CD14-positive monocyte (primary cell): ENCODE results near the gene ART1. TPM values are rescaled to one million over a fixed set of nuclear protein-coding genes. Genes with fewer than 3 reads are reported as not detected.
"Not testable (repeated sequence)": the region's sequence is repeated elsewhere in the genome, so short reads cannot be mapped to it uniquely, and the experiment has no call there.

Experiments used
- DNase-seq, 3 donors: peaks; one replicate each; pipeline ENCODE4 v3.0.0-alpha.2; 2011 to 2022
- H2AFZ ChIP-seq: 2 replicates; pipeline ENCODE4 v1.6.0; 2012; ENCODE audit warnings: mild to moderate bottlenecking, low read depth, low read length, inconsistent platforms; ENCODE audit not compliant: insufficient read depth, poor library complexity, severe bottlenecking
- H3K27ac ChIP-seq, 2 donors: 1 replicate in 1 of 2; 2 replicates in 1 of 2; pipeline ENCODE4 v1.5.1; 2012 to 2013; ENCODE audit warnings: low read length in 2 of 2, control low read depth in 1 of 2, inconsistent platforms in 1 of 2, low read depth in 1 of 2, mild to moderate bottlenecking in 1 of 2
- H3K27me3 ChIP-seq, 2 donors: one replicate each; pipeline versions ENCODE4 v1.6.0 to v1.6.1; 2011 to 2013; ENCODE audit warnings: low read length in 2 of 2; ENCODE audit not compliant: control insufficient read depth in 2 of 2, insufficient read depth in 2 of 2
- H3K36me3 ChIP-seq, 2 donors: replicated peaks in 1 of 2; 1 replicate in 1 of 2; 2 replicates in 1 of 2; pipeline versions ENCODE4 v1.5.1 to v1.6.1; 2012 to 2013; ENCODE audit warnings: low read length in 2 of 2, control low read depth in 1 of 2, inconsistent platforms in 1 of 2, mild to moderate bottlenecking in 1 of 2; ENCODE audit not compliant: insufficient read depth in 2 of 2, control insufficient read depth in 1 of 2
- H3K4me1 ChIP-seq, 2 donors: 1 replicate in 1 of 2; 2 replicates in 1 of 2; pipeline versions ENCODE4 v1.5.1 to v1.6.1; 2012 to 2013; ENCODE audit warnings: low read length in 2 of 2, control low read depth in 1 of 2, inconsistent platforms in 1 of 2, mild to moderate bottlenecking in 1 of 2, moderate library complexity in 1 of 2; ENCODE audit not compliant: insufficient read depth in 2 of 2, control insufficient read depth in 1 of 2
- H3K4me2 ChIP-seq: replicated peaks from 2 replicates; pipeline ENCODE3; 2012; ENCODE audit warnings: low read length, moderate library complexity, mild to moderate bottlenecking; ENCODE audit not compliant: poor library complexity, severe bottlenecking; ENCODE audit errors: extremely low read depth
- H3K4me3 ChIP-seq, 3 experiments: fragments of 200-600 bp in 1 of 3; sonication (generic) in 1 of 3; replicated peaks in 1 of 3; 1 replicate in 2 of 3; 2 replicates in 1 of 3; pipeline ENCODE4 v1.5.1; 2011 to 2013; ENCODE audit warnings: low read length in 3 of 3, mild to moderate bottlenecking in 3 of 3, control low read depth in 2 of 3, low read depth in 2 of 3, inconsistent platforms in 1 of 3, moderate library complexity in 1 of 3
- H3K79me2 ChIP-seq: 2 replicates; pipeline ENCODE4 v1.6.0; 2012; ENCODE audit warnings: mild to moderate bottlenecking, control low read depth, inconsistent platforms, low read length, moderate library complexity; ENCODE audit not compliant: insufficient read depth
- H3K9ac ChIP-seq: 2 replicates; pipeline ENCODE4 v1.6.0; 2017; ENCODE audit warnings: low read length, mild to moderate bottlenecking; ENCODE audit not compliant: insufficient read depth, poor library complexity, severe bottlenecking
- H3K9me3 ChIP-seq, 2 donors: replicated peaks in 1 of 2; 1 replicate in 1 of 2; 2 replicates in 1 of 2; pipeline versions ENCODE4 v1.5.1 to v1.6.1; 2012 to 2013; ENCODE audit warnings: low read length in 2 of 2, control low read depth in 1 of 2; ENCODE audit not compliant: control insufficient read depth in 1 of 2, insufficient read depth in 1 of 2
- H4K20me1 ChIP-seq: 2 replicates; pipeline ENCODE4 v1.6.0; 2012; ENCODE audit warnings: mild to moderate bottlenecking, low read length, control low read depth, moderate library complexity; ENCODE audit not compliant: insufficient read depth
- H3K27ac Mint-ChIP-seq, 7 donors: one replicate each; pipeline ENCODE4 v1.8.0; 2020; ENCODE audit warnings: mild to moderate bottlenecking in 7 of 7, mixed read lengths in 7 of 7, moderate library complexity in 6 of 7, inconsistent platforms in 2 of 7
- H3K27me3 Mint-ChIP-seq, 3 donors: one replicate each; pipeline ENCODE4 v1.8.0; 2021 to 2022; ENCODE audit warnings: low read depth in 3 of 3, mild to moderate bottlenecking in 3 of 3, mixed read lengths in 3 of 3, moderate library complexity in 3 of 3, inconsistent platforms in 1 of 3
- H3K36me3 Mint-ChIP-seq, 2 donors: one replicate each; pipeline ENCODE4 v1.8.0; 2020; ENCODE audit warnings: mixed read lengths in 2 of 2, inconsistent platforms in 1 of 2, mild to moderate bottlenecking in 1 of 2
- H3K4me1 Mint-ChIP-seq: one replicate; pipeline ENCODE4 v1.8.0; 2020; ENCODE audit warnings: mild to moderate bottlenecking, mixed read lengths
- H3K4me3 Mint-ChIP-seq, 2 donors: one replicate each; pipeline ENCODE4 v1.8.0; 2020; ENCODE audit warnings: mild to moderate bottlenecking in 2 of 2, mixed read lengths in 2 of 2, moderate library complexity in 1 of 2
- H3K9me3 Mint-ChIP-seq, 7 donors: one replicate each; pipeline ENCODE4 v1.8.0; 2020 to 2022; ENCODE audit warnings: mixed read lengths in 7 of 7, mild to moderate bottlenecking in 6 of 7, moderate library complexity in 6 of 7, inconsistent platforms in 2 of 7
- CTCF ChIP-seq: fragments of 200-600 bp; IDR thresholded peaks from one replicate; pipeline ENCODE4 v1.8.0; 2022; ENCODE audit warnings: antibody characterized with exemption, mild to moderate bottlenecking
- WGBS: methylation state at CpG from one replicate; pipeline ENCODE4 v1.1.5; 2013; ENCODE audit warnings: missing lambda C conversion rate; ENCODE audit not compliant: insufficient coverage; 5-methylcytosine and 5-hydroxymethylcytosine counted together
- intact Hi-C, 2 donors: fragments of 100-400 bp; cut with micrococcal nuclease; formaldehyde crosslinking; loops; one replicate each; pipeline versions ENCODE4 v1.15.0 to v1.15.1; 2023
- polyA plus RNA-seq, 3 donors: library from polyadenylated mRNA; depleted of rRNA in 1 of 3; unstranded in 2 of 3; stranded (reverse) in 1 of 3; fragments of 300-500 nt in 2 of 3; fragments of >200 nt in 1 of 3; fragmentation: Illumina TruSeq in 2 of 3; gene quantifications; 1 replicate in 2 of 3; 2 replicates in 1 of 3; pipeline ENCODE4 v1.2.3, GENCODE V29; 2012 to 2021

ART1 gene
- polyA plus RNA-seq, 3 donors, result not detected

GRCh38 chr11:3645552-3645951 is 624 bp downstream of the ART1 start:
- no peak overlapping the region for H3K4me3 Mint-ChIP-seq
- peaks cover 10 to 28% of the 10 kb centered on the region in 2 donors for H3K27me3 ChIP-seq
- H3K27me3 Mint-ChIP-seq, result peaks cover 30 to 59% (median 43%) of the 10 kb centered on the region in 3 donors
- no peak overlapping the region for H3K9ac ChIP-seq
- peaks cover 0 to 20% (median 10%) of the 10 kb centered on the region in 7 donors for H3K9me3 Mint-ChIP-seq
- H3K9me3 ChIP-seq, result peaks cover 6 to 10% of the 10 kb centered on the region in 2 donors
- no peaks in the 10 kb centered on the region for H3K36me3 ChIP-seq
- 91% methylated on average over 6 of the region's 7 CpGs for WGBS
- peaks cover 13% of the 10 kb centered on the region for H3K4me1 Mint-ChIP-seq
- no peak for DNase-seq
- intact Hi-C loops, result no loop called here
- H3K27ac Mint-ChIP-seq, result no peak overlapping the region
- no peak for TF ChIP-seq CTCF
- no peak overlapping the region for H3K4me3 ChIP-seq
- H3K27ac ChIP-seq, result no peak overlapping the region
- no peak overlapping the region for H3K4me2 ChIP-seq
- H3K79me2 ChIP-seq, result no peaks in the 10 kb centered on the region
- H3K36me3 Mint-ChIP-seq, result no peaks in the 10 kb centered on the region
- peaks cover 10 to 14% of the 10 kb centered on the region in 2 donors for H3K4me1 ChIP-seq
- no peak overlapping the region for H2AFZ ChIP-seq
- no peaks in the 10 kb centered on the region for H4K20me1 ChIP-seq

- 90% methylated on average over 9 of the region's 13 CpGs for WGBS
- H2AFZ ChIP-seq, H3K27me3 ChIP-seq, H3K9ac ChIP-seq, H3K36me3 ChIP-seq, H3K36me3 Mint-ChIP-seq, H4K20me1 ChIP-seq, H3K27ac ChIP-seq, H3K27ac Mint-ChIP-seq, H3K4me3 ChIP-seq, DNase-seq, intact Hi-C loops, H3K79me2 ChIP-seq, H3K4me3 Mint-ChIP-seq, H3K4me1 ChIP-seq, H3K4me1 Mint-ChIP-seq, H3K4me2 ChIP-seq: not testable (repeated sequence)
- peaks cover 0 to 14% (median 10%) of the 10 kb centered on the region in 7 donors for H3K9me3 Mint-ChIP-seq
- peaks cover 14 to 38% (median 33%) of the 10 kb centered on the region in 3 donors for H3K27me3 Mint-ChIP-seq
- H3K9me3 ChIP-seq, result peaks cover 6 to 10% of the 10 kb centered on the region in 2 donors
Observed at GRCh38 chr11:3648843-3649242, 3.9 kb downstream of the ART1 start.

GRCh38 chr11:3649374-3649773 is 4.4 kb downstream of the ART1 start:
- H2AFZ ChIP-seq, H3K36me3 Mint-ChIP-seq, H3K4me1 Mint-ChIP-seq, H3K9me3 Mint-ChIP-seq, H3K79me2 ChIP-seq, H3K4me3 ChIP-seq, H4K20me1 ChIP-seq, H3K9ac ChIP-seq, H3K27ac ChIP-seq, H3K27me3 ChIP-seq, H3K4me3 Mint-ChIP-seq, H3K4me1 ChIP-seq, H3K4me2 ChIP-seq, intact Hi-C loops, DNase-seq, H3K36me3 ChIP-seq, H3K9me3 ChIP-seq, H3K27ac Mint-ChIP-seq: not testable (repeated sequence)
- 54% methylated on average over 9 of the region's 9 CpGs for WGBS
- peaks cover 12 to 33% (median 28%) of the 10 kb centered on the region in 3 donors for H3K27me3 Mint-ChIP-seq

GRCh38 chr11:3652514-3652913 is 7.6 kb downstream of the ART1 start:
- intact Hi-C loops, H3K4me1 ChIP-seq, H3K4me3 Mint-ChIP-seq, H3K9ac ChIP-seq, H3K27me3 ChIP-seq, H3K4me1 Mint-ChIP-seq, H3K9me3 ChIP-seq, H4K20me1 ChIP-seq, H2AFZ ChIP-seq, DNase-seq, H3K9me3 Mint-ChIP-seq, H3K4me3 ChIP-seq, H3K79me2 ChIP-seq, H3K27ac Mint-ChIP-seq, H3K27ac ChIP-seq, H3K36me3 Mint-ChIP-seq, H3K4me2 ChIP-seq, H3K36me3 ChIP-seq: not testable (repeated sequence)
- 100% methylated on average over 1 of the region's 3 CpGs for WGBS
- peaks cover 17 to 30% (median 21%) of the 10 kb centered on the region in 3 donors for H3K27me3 Mint-ChIP-seq
